ENCODE data around the gene OR5T3. TPM values are rescaled to one million over a fixed set of nuclear protein-coding genes. Genes with fewer than 3 reads are reported as not detected.
"Not testable (repeated sequence)": the region's sequence is repeated elsewhere in the genome, so short reads cannot be mapped to it uniquely, and the experiment has no call there.

The OR5T3 gene
- total RNA-seq (not detected), polyA plus RNA-seq (not detected)

DNA sequence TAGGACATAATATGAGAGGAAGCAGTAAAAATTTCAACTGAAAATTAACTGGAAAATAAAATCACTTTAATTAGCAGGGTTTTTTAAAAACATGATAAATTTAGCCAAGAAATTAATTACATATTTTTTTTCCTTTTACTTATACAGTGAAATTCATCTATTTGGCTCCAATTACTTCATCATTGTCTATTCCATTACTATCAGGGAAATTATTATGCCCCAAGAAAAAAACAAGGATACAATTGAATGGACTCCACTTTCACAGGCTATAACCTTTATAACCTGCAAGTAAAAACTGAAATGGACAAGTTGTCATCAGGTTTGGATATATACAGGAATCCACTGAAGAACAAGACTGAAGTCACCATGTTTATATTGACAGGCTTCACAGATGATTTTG, at the start of gene OR5T3:
OR5T3 (plus strand) TSS at position 301 of the 400 bp plus-strand sequence; CDS start at position 301, 0 bp downstream.
- no peak for FAIRE-seq
- ATAC-seq, result no peak
- H3K9me3 ChIP-seq, result no peaks in the 10 kb centered on the region
- DNase-seq, result no peak
- no peak within 1 kb of the TSS for H3K4me3 ChIP-seq
- no peaks in the 10 kb centered on the region for H3K36me3 ChIP-seq
- no peaks in the 10 kb centered on the region for H3K27me3 ChIP-seq
- H3K4me1 ChIP-seq, result no peaks in the 10 kb centered on the region
- TF ChIP-seq, protein P1, sequence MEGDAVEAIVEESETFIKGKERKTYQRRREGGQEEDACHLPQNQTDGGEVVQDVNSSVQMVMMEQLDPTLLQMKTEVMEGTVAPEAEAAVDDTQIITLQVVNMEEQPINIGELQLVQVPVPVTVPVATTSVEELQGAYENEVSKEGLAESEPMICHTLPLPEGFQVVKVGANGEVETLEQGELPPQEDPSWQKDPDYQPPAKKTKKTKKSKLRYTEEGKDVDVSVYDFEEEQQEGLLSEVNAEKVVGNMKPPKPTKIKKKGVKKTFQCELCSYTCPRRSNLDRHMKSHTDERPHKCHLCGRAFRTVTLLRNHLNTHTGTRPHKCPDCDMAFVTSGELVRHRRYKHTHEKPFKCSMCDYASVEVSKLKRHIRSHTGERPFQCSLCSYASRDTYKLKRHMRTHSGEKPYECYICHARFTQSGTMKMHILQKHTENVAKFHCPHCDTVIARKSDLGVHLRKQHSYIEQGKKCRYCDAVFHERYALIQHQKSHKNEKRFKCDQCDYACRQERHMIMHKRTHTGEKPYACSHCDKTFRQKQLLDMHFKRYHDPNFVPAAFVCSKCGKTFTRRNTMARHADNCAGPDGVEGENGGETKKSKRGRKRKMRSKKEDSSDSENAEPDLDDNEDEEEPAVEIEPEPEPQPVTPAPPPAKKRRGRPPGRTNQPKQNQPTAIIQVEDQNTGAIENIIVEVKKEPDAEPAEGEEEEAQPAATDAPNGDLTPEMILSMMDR (IDR thresholded peaks at IDR 0.05), result no peak
- intact Hi-C loops (cut with DNase I), result no loop called here
- no peak within 1 kb of the TSS for H3K27ac ChIP-seq

DNA sequence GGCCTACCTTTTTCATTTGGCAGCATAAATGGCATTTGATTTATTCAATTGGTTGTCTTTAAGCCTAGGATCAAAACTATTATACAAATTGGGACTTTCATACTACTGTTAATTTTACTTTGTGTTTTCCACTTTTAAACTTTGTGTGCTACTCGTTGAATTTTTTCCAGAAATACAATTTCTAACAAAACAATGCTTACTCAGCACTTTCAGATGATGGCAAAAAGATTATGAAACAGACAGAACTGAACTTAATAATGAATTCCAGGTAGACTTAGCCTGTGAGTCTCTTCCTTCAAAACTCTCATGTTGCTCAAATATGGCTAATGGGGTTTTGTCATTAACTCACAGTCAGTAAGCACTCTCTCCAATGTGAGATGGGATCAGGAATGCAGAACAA, 44.3 kb upstream of the OR5T3 start:
- FAIRE-seq, result no peak
- intact Hi-C loops (cut with DNase I), result no loop called here
- TF ChIP-seq, protein P1 (IDR thresholded peaks at IDR 0.05), result no peak
- Histone ChIP-seq H3K36me3 (no peaks in the 10 kb centered on the region), H3K4me1 (no peaks in the 10 kb centered on the region), H3K9me3 (no peaks in the 10 kb centered on the region), H3K27me3 (no peaks in the 10 kb centered on the region), H3K4me3 (no peak overlapping the region), H3K27ac (no peak overlapping the region)
- 40 to 42% methylated on average over 1 of the region's 1 CpG for WGBS, 2 donors
- DNase-seq, result no peak
- ATAC-seq, result no peak

DNA sequence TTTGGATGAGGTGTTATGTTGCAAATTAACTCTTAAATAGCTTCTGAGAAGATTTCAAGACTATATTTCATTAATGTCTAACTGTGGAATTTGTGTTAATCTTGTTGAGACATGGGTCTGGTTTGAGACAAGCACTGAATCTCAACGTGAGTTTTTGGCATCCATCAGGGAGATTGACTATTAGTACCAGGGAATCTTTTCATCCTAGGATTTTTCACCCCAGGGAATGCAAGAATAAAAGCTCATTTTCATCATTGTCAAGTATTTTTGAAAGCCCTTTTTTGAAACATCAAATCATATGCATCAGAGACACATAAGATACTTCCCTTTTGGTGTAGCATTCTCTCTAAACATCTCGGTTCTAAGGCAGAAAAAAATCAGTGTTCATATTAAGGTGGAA, 37.5 kb upstream of the OR5T3 start:
- FAIRE-seq, result no peak

DNA sequence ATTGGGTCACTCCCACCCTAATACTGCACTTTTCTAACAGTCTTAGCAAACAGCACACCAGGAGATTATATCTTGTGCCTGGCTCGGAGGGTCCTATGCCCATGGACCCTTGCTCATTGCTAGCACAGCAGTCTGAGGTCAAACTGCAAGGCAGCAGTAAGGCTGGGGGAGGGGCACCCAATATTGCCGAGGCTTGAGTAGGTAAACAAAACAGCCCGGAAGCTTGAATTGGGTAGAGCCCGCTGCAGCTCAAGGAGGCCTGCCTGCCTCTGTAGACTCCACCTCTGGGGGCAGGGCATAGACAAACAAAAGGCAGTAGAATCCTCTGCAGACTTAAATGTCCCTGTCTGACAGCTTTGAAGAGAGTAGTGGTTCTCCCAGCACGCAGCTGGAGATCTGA, 32.3 kb upstream of the OR5T3 start:
- H3K27me3 ChIP-seq; H3K27ac ChIP-seq; H3K9me3 ChIP-seq; FAIRE-seq; intact Hi-C loops (cut with DNase I); DNase-seq; H3K4me3 ChIP-seq; ATAC-seq; H3K4me1 ChIP-seq; H3K36me3 ChIP-seq: not testable (repeated sequence)
- WGBS, 2 donors, result 64 to 74% methylated on average over 5 of the region's 5 CpGs

More for the DNA sequence above, 37.5 kb upstream of the OR5T3 start:
- TF ChIP-seq, protein P1 (IDR thresholded peaks at IDR 0.05), result no peak
- Histone ChIP-seq H3K4me3 (no peak overlapping the region), H3K4me1 (no peaks in the 10 kb centered on the region), H3K9me3 (no peaks in the 10 kb centered on the region), H3K27me3 (no peaks in the 10 kb centered on the region), H3K36me3 (no peaks in the 10 kb centered on the region), H3K27ac (no peak overlapping the region)
- DNase-seq (no peak), ATAC-seq (no peak)
- 34 to 45% methylated on average over 2 of the region's 2 CpGs for WGBS, 2 donors
- intact Hi-C loops (cut with DNase I), result no loop called here

DNA sequence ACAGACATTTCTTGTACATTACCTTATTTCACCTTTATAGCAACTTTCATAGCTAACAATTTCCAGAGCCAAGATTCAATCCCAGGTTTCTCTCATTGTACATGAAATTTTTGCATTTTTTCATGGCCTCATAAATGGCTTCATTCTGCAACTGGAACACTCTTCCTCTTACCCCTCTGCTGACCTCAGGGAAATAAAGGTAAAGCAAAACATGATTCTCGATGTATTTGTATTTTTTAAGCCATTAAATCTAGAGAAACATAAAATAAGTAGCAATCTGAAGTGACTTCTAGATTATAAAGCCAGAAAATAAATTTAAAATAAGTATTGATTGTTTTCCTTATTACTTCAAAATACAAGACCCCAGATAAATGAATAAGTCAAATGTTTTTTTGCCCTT, 17.9 kb upstream of the OR5T3 start, which contains the start of gene OR5T2:
OR5T2 (minus strand) TSS at position 101 of the 400 bp plus-strand sequence. CDS start 1,193 bp downstream, outside the sequence.
- Histone ChIP-seq H3K4me3 (no peak within 1 kb of the TSS), H3K4me1 (no peaks in the 10 kb centered on the region), H3K9me3 (no peaks in the 10 kb centered on the region), H3K36me3 (no peaks in the 10 kb centered on the region), H3K27me3 (no peaks in the 10 kb centered on the region), H3K27ac (no peak within 1 kb of the TSS)
- 49 to 51% methylated on average over 1 of the region's 1 CpG for WGBS, 2 donors
- no peak for ATAC-seq
- intact Hi-C loops (cut with DNase I), result no loop called here
- TF ChIP-seq, protein P1 (IDR thresholded peaks at IDR 0.05), result no peak
- no peak for DNase-seq
- no peak for FAIRE-seq

Measured in pancreas (tissue), 10 donors.